ENCODE data around the gene WNT4.

GRCh38 chr1:22133247-22133930 is 9.5 kb downstream of the WNT4 start:
- TF ChIP-seq CTCF (IDR thresholded peaks at IDR 0.05): no peak
- no peak for TF ChIP-seq EZH2phosphoT487 (IDR thresholded peaks at IDR 0.05)

Measured in neural progenitor cell (in vitro differentiated cells).